HEK293 (cell line): Measurements from ENCODE around the gene CNPPD1.

Experiments used
- CTCF ChIA-PET: fragments of 350-600 bp; formaldehyde crosslinking; extraction: SDS; loops from one replicate; lab custom pipeline; 2021; ENCODE audit warnings: antibody characterized with exemption; lab: Yijun Ruan, JAX
- POLR2A ChIA-PET: fragments of 300-600 bp; formaldehyde crosslinking; extraction: SDS; loops from one replicate; lab custom pipeline; 2020; ENCODE audit warnings: antibody characterized with exemption, inconsistent platforms; lab: Yijun Ruan, JAX
- H3K27ac ChIP-seq: fragments of 200-500 bp; sonication (Bioruptor generic); 2 replicates; pipeline ENCODE4 v1.5.1; 2014; ENCODE audit warnings: low read depth, low read length, control low read depth, inconsistent platforms; ENCODE audit errors: extremely low read depth
- H3K36me3 ChIP-seq, 2 experiments: fragments of 200-500 bp in 1 of 2; sonication (Bioruptor generic) in 1 of 2; 1 replicate in 1 of 2; 2 replicates in 1 of 2; pipeline ENCODE4 v1.5.1; 2014 to 2017; ENCODE audit warnings: inconsistent platforms in 2 of 2, low read length in 2 of 2; ENCODE audit not compliant: control insufficient read depth in 2 of 2, insufficient read depth in 1 of 2
- H3K4me1 ChIP-seq: fragments of 200-500 bp; sonication (Bioruptor generic); 2 replicates; pipeline ENCODE4 v1.5.1; 2014; ENCODE audit warnings: mild to moderate bottlenecking, low read length, inconsistent platforms; ENCODE audit not compliant: control insufficient read depth, insufficient read depth
- H3K4me3 ChIP-seq: 2 replicates; pipeline ENCODE4 v1.5.1; 2011; ENCODE audit warnings: low read depth, mild to moderate bottlenecking, control low read depth, low read length, moderate library complexity
- H3K9me3 ChIP-seq: fragments of 200-500 bp; sonication (Bioruptor generic); 2 replicates; pipeline ENCODE4 v1.5.1; 2014; ENCODE audit warnings: low read depth, low read length, inconsistent platforms; ENCODE audit not compliant: control insufficient read depth, insufficient read depth
- ZNF112 ChIP-seq: fragments of 450-650 bp; formaldehyde crosslinking; IDR thresholded peaks from 2 replicates; pipeline ENCODE4 v1.5.0; 2017; ENCODE audit warnings: missing biosample characterization, missing genetic modification characterization
- ZNF140 ChIP-seq: fragments of 450-650 bp; formaldehyde crosslinking; IDR thresholded peaks from 2 replicates; pipeline ENCODE4 v1.5.1; 2016; ENCODE audit warnings: missing biosample characterization, missing genetic modification characterization
- ZNF302 ChIP-seq: fragments of 450-650 bp; formaldehyde crosslinking; IDR thresholded peaks from 2 replicates; pipeline ENCODE4 v1.5.1; 2016; ENCODE audit warnings: missing biosample characterization, missing genetic modification characterization, low read depth
- ZNF654 ChIP-seq: fragments of 450-650 bp; formaldehyde crosslinking; IDR thresholded peaks from 2 replicates; pipeline ENCODE4 v1.5.1; 2016; ENCODE audit warnings: low read depth, missing biosample characterization, missing genetic modification characterization
- TF ChIP-seq, protein P1 (sequence below): fragments of 450-650 bp; formaldehyde crosslinking; IDR thresholded peaks from 2 replicates; pipeline ENCODE4 v1.5.1; 2016; ENCODE audit warnings: missing biosample characterization, missing genetic modification characterization
- TF ChIP-seq, protein P2 (sequence below): fragments of 450-650 bp; formaldehyde crosslinking; IDR thresholded peaks from 2 replicates; pipeline ENCODE4 v1.5.1; 2016; ENCODE audit warnings: missing biosample characterization, missing genetic modification characterization, borderline replicate concordance
- TF ChIP-seq, protein P3 (sequence below): fragments of 450-650 bp; formaldehyde crosslinking; IDR thresholded peaks from 2 replicates; pipeline ENCODE4; 2016; ENCODE audit warnings: missing biosample characterization, missing genetic modification characterization
- TF ChIP-seq, protein P4 (sequence below): fragments of 450-650 bp; formaldehyde crosslinking; IDR thresholded peaks from 2 replicates; pipeline ENCODE4 v1.5.1; 2016; ENCODE audit warnings: missing biosample characterization, missing genetic modification characterization, borderline replicate concordance
- TF ChIP-seq, protein P5 (sequence below): fragments of 450-650 bp; IDR thresholded peaks from 2 replicates; pipeline ENCODE4 v1.5.1; 2018; ENCODE audit warnings: missing biosample characterization, mild to moderate bottlenecking, missing genetic modification characterization

The CNPPD1 gene

DNA sequence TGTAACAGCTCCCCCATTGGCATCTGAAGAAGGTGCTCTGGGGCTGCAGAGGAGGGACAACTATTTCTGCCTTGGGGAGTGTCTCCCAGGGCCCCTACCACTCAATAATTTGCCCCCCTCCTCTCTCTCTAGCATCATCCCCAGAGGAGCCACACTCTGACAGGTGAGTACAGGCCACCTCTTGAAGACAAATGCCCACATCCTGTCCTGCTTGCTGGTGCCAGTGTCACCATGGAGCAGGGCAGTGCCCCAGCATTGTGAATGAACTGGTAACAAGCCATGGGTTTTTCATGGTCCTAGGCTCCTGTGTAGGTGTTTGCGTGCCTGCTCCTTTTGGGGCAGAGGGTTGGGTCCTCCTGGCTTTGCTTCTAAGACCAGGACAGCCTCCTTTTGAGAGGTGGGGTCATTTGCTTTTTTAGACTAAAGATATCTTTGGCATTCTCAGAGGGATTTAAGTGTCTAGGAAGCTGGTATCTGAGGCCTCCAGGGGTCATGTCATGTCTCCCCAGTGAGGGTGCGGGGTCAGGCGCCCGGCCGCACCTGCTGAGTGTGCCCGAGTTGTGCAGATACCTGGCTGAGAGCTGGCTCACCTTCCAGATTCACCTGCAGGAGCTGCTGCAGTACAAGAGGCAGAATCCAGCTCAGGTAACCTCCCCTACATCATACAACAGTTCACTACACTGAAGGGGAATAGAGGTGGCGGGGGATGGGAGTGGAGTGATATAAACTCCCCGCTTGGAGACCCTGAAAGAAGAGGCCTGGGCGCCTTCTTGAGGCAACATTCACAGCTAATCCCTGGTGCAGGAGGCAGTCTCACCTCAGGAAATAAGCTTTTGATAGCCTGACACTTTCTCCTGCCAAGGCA is 3.1 kb upstream of the CNPPD1 start:
- H3K9me3 ChIP-seq, result no peaks in the 10 kb centered on the region
- peaks cover 6% of the 10 kb centered on the region; the same call in 1 of the 2 replicates for H3K4me1 ChIP-seq
- H3K27ac ChIP-seq, result no peak overlapping the region
- TF ChIP-seq ZNF302 (tag by site-specific recombination), result no peak
- TF ChIP-seq, protein P1, sequence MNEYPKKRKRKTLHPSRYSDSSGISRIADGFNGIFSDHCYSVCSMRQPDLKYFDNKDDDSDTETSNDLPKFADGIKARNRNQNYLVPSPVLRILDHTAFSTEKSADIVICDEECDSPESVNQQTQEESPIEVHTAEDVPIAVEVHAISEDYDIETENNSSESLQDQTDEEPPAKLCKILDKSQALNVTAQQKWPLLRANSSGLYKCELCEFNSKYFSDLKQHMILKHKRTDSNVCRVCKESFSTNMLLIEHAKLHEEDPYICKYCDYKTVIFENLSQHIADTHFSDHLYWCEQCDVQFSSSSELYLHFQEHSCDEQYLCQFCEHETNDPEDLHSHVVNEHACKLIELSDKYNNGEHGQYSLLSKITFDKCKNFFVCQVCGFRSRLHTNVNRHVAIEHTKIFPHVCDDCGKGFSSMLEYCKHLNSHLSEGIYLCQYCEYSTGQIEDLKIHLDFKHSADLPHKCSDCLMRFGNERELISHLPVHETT (tag by site-specific recombination), result no peak
- TF ChIP-seq, protein P2, sequence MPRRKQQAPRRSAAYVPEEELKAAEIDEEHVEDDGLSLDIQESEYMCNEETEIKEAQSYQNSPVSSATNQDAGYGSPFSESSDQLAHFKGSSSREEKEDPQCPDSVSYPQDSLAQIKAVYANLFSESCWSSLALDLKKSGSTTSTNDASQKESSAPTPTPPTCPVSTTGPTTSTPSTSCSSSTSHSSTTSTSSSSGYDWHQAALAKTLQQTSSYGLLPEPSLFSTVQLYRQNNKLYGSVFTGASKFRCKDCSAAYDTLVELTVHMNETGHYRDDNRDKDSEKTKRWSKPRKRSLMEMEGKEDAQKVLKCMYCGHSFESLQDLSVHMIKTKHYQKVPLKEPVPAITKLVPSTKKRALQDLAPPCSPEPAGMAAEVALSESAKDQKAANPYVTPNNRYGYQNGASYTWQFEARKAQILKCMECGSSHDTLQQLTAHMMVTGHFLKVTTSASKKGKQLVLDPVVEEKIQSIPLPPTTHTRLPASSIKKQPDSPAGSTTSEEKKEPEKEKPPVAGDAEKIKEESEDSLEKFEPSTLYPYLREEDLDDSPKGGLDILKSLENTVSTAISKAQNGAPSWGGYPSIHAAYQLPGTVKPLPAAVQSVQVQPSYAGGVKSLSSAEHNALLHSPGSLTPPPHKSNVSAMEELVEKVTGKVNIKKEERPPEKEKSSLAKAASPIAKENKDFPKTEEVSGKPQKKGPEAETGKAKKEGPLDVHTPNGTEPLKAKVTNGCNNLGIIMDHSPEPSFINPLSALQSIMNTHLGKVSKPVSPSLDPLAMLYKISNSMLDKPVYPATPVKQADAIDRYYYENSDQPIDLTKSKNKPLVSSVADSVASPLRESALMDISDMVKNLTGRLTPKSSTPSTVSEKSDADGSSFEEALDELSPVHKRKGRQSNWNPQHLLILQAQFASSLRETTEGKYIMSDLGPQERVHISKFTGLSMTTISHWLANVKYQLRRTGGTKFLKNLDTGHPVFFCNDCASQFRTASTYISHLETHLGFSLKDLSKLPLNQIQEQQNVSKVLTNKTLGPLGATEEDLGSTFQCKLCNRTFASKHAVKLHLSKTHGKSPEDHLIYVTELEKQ (tag by site-specific recombination), result no peak
- TF ChIP-seq, protein P3, sequence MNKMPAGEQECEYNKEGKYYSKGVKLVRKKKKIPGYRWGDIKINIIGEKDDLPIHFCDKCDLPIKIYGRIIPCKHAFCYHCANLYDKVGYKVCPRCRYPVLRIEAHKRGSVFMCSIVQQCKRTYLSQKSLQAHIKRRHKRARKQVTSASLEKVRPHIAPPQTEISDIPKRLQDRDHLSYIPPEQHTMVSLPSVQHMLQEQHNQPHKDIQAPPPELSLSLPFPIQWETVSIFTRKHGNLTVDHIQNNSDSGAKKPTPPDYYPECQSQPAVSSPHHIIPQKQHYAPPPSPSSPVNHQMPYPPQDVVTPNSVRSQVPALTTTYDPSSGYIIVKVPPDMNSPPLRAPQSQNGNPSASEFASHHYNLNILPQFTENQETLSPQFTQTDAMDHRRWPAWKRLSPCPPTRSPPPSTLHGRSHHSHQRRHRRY (tag by site-specific recombination), result no peak
- TF ChIP-seq, protein P4, sequence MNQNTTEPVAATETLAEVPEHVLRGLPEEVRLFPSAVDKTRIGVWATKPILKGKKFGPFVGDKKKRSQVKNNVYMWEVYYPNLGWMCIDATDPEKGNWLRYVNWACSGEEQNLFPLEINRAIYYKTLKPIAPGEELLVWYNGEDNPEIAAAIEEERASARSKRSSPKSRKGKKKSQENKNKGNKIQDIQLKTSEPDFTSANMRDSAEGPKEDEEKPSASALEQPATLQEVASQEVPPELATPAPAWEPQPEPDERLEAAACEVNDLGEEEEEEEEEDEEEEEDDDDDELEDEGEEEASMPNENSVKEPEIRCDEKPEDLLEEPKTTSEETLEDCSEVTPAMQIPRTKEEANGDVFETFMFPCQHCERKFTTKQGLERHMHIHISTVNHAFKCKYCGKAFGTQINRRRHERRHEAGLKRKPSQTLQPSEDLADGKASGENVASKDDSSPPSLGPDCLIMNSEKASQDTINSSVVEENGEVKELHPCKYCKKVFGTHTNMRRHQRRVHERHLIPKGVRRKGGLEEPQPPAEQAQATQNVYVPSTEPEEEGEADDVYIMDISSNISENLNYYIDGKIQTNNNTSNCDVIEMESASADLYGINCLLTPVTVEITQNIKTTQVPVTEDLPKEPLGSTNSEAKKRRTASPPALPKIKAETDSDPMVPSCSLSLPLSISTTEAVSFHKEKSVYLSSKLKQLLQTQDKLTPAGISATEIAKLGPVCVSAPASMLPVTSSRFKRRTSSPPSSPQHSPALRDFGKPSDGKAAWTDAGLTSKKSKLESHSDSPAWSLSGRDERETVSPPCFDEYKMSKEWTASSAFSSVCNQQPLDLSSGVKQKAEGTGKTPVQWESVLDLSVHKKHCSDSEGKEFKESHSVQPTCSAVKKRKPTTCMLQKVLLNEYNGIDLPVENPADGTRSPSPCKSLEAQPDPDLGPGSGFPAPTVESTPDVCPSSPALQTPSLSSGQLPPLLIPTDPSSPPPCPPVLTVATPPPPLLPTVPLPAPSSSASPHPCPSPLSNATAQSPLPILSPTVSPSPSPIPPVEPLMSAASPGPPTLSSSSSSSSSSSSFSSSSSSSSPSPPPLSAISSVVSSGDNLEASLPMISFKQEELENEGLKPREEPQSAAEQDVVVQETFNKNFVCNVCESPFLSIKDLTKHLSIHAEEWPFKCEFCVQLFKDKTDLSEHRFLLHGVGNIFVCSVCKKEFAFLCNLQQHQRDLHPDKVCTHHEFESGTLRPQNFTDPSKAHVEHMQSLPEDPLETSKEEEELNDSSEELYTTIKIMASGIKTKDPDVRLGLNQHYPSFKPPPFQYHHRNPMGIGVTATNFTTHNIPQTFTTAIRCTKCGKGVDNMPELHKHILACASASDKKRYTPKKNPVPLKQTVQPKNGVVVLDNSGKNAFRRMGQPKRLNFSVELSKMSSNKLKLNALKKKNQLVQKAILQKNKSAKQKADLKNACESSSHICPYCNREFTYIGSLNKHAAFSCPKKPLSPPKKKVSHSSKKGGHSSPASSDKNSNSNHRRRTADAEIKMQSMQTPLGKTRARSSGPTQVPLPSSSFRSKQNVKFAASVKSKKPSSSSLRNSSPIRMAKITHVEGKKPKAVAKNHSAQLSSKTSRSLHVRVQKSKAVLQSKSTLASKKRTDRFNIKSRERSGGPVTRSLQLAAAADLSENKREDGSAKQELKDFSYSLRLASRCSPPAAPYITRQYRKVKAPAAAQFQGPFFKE (tag by site-specific recombination), result no peak
- TF ChIP-seq, protein P5, sequence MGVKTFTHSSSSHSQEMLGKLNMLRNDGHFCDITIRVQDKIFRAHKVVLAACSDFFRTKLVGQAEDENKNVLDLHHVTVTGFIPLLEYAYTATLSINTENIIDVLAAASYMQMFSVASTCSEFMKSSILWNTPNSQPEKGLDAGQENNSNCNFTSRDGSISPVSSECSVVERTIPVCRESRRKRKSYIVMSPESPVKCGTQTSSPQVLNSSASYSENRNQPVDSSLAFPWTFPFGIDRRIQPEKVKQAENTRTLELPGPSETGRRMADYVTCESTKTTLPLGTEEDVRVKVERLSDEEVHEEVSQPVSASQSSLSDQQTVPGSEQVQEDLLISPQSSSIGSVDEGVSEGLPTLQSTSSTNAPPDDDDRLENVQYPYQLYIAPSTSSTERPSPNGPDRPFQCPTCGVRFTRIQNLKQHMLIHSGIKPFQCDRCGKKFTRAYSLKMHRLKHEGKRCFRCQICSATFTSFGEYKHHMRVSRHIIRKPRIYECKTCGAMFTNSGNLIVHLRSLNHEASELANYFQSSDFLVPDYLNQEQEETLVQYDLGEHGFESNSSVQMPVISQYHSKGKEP, result no peak
- no peak for TF ChIP-seq ZNF112 (tag by site-specific recombination)
- TF ChIP-seq ZNF140 (tag by site-specific recombination), result no peak
- no peak for TF ChIP-seq ZNF654 (tag by site-specific recombination)
- ChIA-PET POLR2A (interaction anchor here (4.6 kb wide), 1 partner anchor 27 kb away, joined by 14 read pairs; the partner anchor contains the start of gene ZFAND2B), CTCF (interaction anchor here (0.6 to 1.4 kb wide), 5 partner anchors 9 to 1425 kb away, joined by 3 to 5 read pairs (median 4); no protein-coding TSS in a partner anchor)
- H3K36me3 ChIP-seq, result peaks cover 4 to 55% of the 10 kb centered on the region in 2 experiments; a peak in 2 of 3 replicates
- H3K4me3 ChIP-seq, result no peak overlapping the region
